ENCODE data around the gene LRPAP1.
"Not testable (repeated sequence)": the region's sequence is repeated elsewhere in the genome, so short reads cannot be mapped to it uniquely, and the experiment has no call there.

The LRPAP1 gene

DNA sequence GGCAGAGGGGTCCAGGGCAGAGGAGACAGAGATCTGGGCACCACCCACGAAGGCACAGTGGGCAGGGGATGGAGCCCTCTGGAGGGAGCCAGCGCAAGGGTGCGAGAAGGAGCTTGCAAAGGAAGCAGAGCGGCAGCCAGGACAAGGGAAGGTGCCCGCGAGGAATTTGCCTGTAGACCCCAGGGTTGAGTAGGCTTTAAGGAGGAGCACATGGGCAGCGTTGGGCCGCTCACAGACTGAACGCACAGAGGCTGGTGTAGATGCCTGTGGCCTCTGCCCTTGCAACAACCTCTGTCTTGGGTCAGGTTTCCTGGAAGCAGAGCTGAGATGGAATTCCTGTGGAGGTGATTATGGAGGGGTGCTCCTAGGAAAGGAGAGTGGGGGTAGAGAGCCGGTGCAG, 3.6 kb upstream of the LRPAP1 start:
- not testable (repeated sequence) for H3K27me3 ChIP-seq (ENCODE audit: control insufficient read depth, insufficient read depth, low read length); H3K4me3 ChIP-seq (ENCODE audit: low read depth, low read length); H3K27ac ChIP-seq; H3K9me3 ChIP-seq (ENCODE audit: control insufficient read depth, low read length); H2AFZ ChIP-seq; H3K36me3 ChIP-seq (ENCODE audit: control insufficient read depth, insufficient read depth, low read length); H3K4me1 ChIP-seq; H3K4me2 ChIP-seq (ENCODE audit: low read length); H3K9ac ChIP-seq
- H3K79me2 ChIP-seq: peaks cover 11% of the 10 kb centered on the region

DNA sequence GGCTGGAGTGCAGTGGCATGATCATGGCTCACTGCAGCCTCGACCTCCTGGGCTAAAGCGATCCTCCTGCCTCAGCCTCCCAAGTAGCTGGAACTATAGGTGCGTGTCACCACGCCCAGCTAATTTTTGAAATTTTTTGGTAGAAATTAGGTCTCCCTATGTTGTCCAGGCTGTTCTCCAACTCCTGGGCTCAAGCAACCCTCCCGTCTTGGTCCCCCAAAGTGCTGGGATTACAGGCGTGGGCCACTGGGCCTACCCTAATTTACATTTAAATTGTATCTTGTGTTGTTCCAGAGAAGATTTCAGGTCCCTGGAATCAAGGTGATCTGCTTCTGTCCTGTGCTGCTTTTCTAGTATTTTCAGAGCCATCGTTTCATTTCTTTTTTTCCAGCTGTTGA, 1.2 kb upstream of the LRPAP1 start:
- no peaks in the 10 kb centered on the region for H3K36me3 ChIP-seq (ENCODE audit: control insufficient read depth, insufficient read depth, low read length)

DNA sequence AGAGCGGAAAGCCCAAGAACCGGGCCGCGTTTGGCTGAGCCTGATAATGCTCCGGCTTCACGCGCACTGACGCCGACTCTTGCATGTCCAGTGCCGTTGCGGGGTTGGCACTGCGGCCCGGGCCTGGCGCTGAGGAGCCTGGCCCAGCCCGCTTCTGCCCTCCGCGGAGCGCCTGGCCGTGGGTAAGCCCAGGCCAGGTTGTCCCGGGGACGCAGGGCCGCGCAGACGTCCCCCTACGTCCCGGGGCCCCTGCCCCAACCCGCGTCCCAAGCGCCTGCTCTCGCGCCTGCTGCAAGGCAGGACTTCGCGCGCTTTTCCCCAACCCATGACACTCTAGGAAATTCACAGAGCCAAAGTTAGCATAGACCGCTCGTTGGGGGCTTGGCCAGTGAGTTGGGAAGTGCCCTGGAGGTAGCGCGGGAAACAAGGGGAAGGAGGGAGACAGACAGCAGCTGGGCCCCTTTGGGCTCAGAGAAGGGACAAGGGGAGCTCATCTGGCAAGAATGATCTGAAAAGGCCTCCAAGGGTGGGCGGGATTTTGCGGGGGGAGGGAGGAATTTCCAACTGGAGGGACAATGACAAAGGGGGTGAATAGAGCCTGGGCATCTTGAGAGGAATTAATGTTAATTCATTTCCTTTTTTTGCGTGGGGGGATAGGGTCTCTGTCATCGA, 665 bp upstream of the LRPAP1 start:
- H3K27ac ChIP-seq: no peak overlapping the region
- TF ChIP-seq, protein P1, sequence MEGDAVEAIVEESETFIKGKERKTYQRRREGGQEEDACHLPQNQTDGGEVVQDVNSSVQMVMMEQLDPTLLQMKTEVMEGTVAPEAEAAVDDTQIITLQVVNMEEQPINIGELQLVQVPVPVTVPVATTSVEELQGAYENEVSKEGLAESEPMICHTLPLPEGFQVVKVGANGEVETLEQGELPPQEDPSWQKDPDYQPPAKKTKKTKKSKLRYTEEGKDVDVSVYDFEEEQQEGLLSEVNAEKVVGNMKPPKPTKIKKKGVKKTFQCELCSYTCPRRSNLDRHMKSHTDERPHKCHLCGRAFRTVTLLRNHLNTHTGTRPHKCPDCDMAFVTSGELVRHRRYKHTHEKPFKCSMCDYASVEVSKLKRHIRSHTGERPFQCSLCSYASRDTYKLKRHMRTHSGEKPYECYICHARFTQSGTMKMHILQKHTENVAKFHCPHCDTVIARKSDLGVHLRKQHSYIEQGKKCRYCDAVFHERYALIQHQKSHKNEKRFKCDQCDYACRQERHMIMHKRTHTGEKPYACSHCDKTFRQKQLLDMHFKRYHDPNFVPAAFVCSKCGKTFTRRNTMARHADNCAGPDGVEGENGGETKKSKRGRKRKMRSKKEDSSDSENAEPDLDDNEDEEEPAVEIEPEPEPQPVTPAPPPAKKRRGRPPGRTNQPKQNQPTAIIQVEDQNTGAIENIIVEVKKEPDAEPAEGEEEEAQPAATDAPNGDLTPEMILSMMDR (IDR thresholded peaks at IDR 0.05): no peak
- no peaks in the 10 kb centered on the region for H3K9me3 ChIP-seq (ENCODE audit: control insufficient read depth, low read length)
- peaks cover 3% of the 10 kb centered on the region for H3K4me1 ChIP-seq
- peaks cover 36% of the 10 kb centered on the region for H3K79me2 ChIP-seq
- H2AFZ ChIP-seq: peak overlapping the region; percentile 96
- no peaks in the 10 kb centered on the region for H3K36me3 ChIP-seq (ENCODE audit: control insufficient read depth, insufficient read depth, low read length)
- H3K4me3 ChIP-seq (ENCODE audit: low read depth, low read length): peak overlapping the region; percentile 51
- H3K27me3 ChIP-seq (ENCODE audit: control insufficient read depth, insufficient read depth, low read length): no peaks in the 10 kb centered on the region
- H3K4me2 ChIP-seq (ENCODE audit: low read length): peak overlapping the region; percentile 61
- no peak overlapping the region for H3K9ac ChIP-seq

More for the DNA sequence above, 1.2 kb upstream of the LRPAP1 start:
- Histone ChIP-seq H2AFZ (no peak overlapping the region), H3K9ac (no peak overlapping the region), H3K27ac (no peak overlapping the region), H3K4me3 (ENCODE audit: low read depth, low read length) (no peak overlapping the region), H3K79me2 (peaks cover 33% of the 10 kb centered on the region), H3K4me2 (ENCODE audit: low read length) (no peak overlapping the region), H3K9me3 (ENCODE audit: control insufficient read depth, low read length) (no peaks in the 10 kb centered on the region), H3K27me3 (ENCODE audit: control insufficient read depth, insufficient read depth, low read length) (no peaks in the 10 kb centered on the region), H3K4me1 (peaks cover 3% of the 10 kb centered on the region)
- TF ChIP-seq, protein P1 (IDR thresholded peaks at IDR 0.05): no peak

DNA sequence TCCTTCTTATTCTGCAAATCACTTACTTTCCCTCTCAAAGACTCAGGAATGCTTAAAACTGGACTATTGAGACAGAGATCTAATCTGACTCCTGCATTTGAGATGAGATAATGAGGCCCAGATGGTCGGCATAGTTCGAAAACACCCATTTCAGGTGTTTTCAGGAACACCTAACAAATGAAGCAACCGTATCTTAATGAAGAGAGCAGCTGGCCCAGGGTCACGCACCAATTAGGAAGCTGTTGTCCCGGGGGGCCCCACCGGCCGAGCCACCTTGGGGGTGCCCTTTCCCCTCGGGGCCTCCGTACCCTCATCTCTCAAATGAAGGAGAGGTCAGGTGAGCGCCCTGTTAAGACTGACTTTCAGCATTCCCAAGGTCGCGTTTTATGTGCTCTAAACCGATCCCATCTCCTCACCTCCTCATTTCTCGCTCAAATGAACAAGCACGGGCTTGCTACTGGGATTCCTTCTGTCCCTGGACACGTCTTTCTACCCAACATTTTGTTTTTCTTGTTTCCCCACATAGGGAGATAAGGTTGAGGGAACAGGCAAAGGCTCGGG, 824 bp downstream of the LRPAP1 start:
- TF ChIP-seq, protein P1 (IDR thresholded peaks at IDR 0.05): no peak
- Histone ChIP-seq H3K36me3 (ENCODE audit: control insufficient read depth, insufficient read depth, low read length) (no peaks in the 10 kb centered on the region), H3K4me2 (ENCODE audit: low read length) (peak overlapping the region; percentile 61), H3K4me3 (ENCODE audit: low read depth, low read length) (peak overlapping the region; percentile 96), H3K4me1 (peaks cover 3% of the 10 kb centered on the region), H3K27me3 (ENCODE audit: control insufficient read depth, insufficient read depth, low read length) (no peaks in the 10 kb centered on the region), H2AFZ (no peak overlapping the region), H3K9me3 (ENCODE audit: control insufficient read depth, low read length) (no peaks in the 10 kb centered on the region), H3K79me2 (peaks cover 45% of the 10 kb centered on the region), H3K9ac (peak overlapping the region; percentile 61), H3K27ac (peak overlapping the region; percentile 69)

DNA sequence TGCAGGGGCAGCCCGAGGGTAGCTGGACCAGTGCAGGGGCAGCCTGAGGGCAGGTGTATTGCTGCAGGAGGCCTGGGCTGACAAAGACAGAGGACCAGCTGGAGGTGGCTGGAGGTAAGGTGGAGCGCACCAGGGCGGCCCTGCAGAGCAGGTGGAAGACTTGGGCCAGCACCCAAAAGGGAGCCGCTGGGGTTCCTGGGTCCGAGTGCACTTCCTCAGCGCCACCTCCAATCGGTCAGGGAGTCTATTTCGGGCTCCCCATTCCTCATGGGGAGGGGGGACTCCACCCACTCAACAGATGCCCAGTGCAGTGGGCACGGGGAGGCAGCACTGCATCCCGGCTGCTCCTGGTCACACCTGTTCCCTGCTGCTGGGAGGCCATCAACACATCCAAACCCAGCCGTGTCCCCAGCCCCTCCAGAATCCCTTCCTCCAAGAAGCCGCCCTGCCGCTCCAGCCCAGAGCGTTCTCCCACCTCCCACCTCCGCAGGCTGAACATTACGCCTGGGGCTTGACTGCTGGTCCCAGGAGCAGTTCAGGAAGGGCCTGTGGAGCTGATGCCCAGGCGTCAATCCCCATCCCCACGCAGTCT, 1.5 kb downstream of the LRPAP1 start:
- Histone ChIP-seq H3K36me3 (ENCODE audit: control insufficient read depth, insufficient read depth, low read length) (no peaks in the 10 kb centered on the region), H3K4me3 (ENCODE audit: low read depth, low read length) (peak overlapping the region; percentile 96), H2AFZ (no peak overlapping the region), H3K27me3 (ENCODE audit: control insufficient read depth, insufficient read depth, low read length) (no peaks in the 10 kb centered on the region), H3K27ac (no peak overlapping the region), H3K79me2 (peaks cover 49% of the 10 kb centered on the region), H3K9me3 (ENCODE audit: control insufficient read depth, low read length) (no peaks in the 10 kb centered on the region), H3K9ac (no peak overlapping the region), H3K4me2 (ENCODE audit: low read length) (peak overlapping the region; percentile 61), H3K4me1 (peaks cover 3% of the 10 kb centered on the region)
- TF ChIP-seq, protein P1 (IDR thresholded peaks at IDR 0.05): no peak

Data from parathyroid adenoma (tissue), 2 donors.